Putamen (tissue), 1 donor: Measurements from ENCODE around the gene CCDC169.
A peak's percentile ranks its signal among the peaks of the same experiment; 100 is the strongest.
"Not testable (repeated sequence)": the region's sequence is repeated elsewhere in the genome, so short reads cannot be mapped to it uniquely, and the experiment has no call there.

Experiments
- DNase-seq: peaks from one replicate; pipeline ENCODE4 v3.0.0-alpha.2; 2016; ENCODE audit warnings: low spot score

The CCDC169 gene

DNA sequence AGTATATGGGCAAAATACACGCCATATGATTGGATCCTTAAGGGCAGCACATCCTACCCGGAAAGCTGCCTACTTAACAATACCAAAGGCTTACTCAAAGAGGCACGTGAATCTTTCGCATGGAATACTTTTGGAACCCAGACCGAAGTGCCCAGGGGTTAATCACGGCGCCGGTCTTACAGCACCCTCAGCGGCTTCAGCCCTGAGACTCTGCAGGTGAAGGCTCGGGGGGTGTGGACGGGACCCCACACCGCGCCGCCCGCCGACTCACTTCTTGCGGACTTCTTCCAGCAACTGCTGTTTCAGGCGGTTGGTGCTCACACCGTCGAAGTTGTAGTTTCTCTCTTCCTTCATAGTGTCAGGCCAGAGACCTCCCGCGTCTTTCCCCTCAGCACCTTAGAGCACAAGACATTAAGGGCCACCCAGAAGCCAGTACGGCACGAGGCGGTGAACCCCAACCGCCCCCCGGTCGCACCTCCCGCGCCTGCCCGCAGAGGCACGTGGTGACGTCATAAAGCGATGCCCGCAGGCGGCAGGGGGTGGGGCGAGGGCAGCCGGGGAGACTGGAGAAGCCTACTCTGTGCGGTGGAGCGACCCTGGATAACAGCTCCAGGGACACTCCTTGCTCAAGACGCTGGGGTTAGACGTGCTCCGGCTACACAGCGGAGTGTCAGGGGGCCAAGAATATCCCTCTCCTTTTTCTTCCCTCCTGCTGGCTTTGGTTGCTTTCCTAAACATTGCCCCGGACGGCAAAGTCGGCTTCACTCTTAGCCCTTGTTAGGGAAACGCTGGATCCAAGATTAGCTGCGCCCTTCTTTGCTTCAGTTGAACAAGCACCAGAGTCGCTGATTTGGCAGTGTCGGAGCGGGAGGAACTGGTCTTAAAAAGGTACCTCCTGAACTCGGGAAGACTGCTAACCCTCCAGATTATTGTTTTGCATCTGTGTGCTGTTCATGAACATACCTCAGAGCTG is at the start of gene CCDC169:
Gene CCDC169 (minus strand): TSS at position 449 of the 973 bp plus-strand sequence. CDS start 95 bp downstream, at position 354.
- peak; percentile 72 for DNase-seq

DNA sequence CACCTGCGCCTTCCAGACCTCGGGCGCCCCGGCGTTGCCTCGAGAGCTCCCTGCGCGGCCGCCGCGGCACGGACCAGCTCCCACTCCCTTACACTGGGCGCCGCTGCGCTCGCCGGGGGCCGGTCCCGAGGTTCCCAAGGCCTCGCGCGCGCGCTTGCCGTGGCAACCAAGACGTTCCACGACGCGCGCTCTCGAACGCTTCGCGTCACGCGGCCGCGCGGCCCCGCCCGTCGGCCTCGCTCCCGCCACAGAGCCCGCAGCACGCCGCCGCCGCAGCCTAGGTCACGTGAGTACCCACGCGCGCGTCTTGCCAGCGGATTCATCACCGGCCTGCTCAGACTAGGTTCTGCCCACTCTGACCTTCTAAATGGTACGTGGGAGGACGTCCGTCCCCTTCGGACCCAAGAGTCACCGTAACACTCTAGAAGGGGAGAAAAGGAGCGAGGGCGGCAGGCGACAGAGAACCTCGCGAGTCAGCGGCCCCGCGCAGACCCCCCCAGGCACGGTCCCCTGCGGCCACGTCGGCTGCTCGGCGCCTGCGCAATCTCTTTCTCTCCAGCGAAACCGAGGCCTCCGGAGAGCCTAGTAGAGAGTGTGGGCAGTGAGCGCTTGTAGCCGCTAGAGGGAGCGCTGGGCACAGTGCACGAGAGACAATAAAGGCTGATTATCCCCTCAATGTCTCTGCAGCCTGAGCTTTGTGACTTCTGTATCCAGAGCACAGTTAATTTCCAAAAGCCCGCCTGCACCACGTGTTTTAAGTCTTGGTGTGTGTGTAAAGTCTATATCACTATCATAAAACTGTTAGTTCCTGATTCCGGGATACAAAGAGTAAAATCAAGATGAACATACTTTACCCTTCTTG is 48.8 kb upstream of the CCDC169 start, which contains the start of gene SPART:
Gene SPART (minus strand): TSS at position 173 of the 862 bp plus-strand sequence. CDS start 10,564 bp downstream, outside the sequence.
- DNase-seq, result peak; percentile 97

- DNase-seq, result peak; percentile 83
These were observed 48.0 kb upstream of the CCDC169 start for GRCh38 chr13:36345438-36346221.

- DNase-seq, result no peak
These were observed 47.3 kb upstream of the CCDC169 start for GRCh38 chr13:36344886-36345437.

DNA sequence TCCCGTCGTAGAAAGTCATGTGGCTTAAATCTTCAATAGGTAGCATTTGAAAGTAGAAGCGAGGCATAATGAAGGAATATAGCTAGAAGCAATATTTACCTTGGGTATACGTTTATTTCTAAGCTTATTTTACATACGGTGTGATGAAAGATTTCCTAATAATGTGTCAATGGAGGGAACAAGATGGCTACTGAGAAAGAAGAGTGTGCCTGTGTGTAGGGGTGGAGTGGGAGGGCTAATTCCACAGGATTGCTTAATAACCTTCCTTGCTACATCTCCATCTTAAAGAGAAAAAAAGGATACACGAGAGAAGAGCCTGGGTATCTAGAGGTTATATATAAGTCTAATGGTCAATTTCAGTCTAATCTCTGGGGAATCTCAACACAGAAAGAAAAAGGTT is 46.6 kb upstream of the CCDC169 start:
- no peak for DNase-seq

GRCh38 chr13:36343766-36344165 is 46.2 kb upstream of the CCDC169 start:
- no peak for DNase-seq

GRCh38 chr13:36342715-36343114 is 45.1 kb upstream of the CCDC169 start:
- no peak for DNase-seq

- DNase-seq, result no peak
These were observed 44.1 kb upstream of the CCDC169 start for GRCh38 chr13:36341718-36342117.

GRCh38 chr13:36339600-36340155 is 42.1 kb upstream of the CCDC169 start:
- DNase-seq, result no peak

- DNase-seq, result no peak
These were observed 40.5 kb upstream of the CCDC169 start for GRCh38 chr13:36337938-36338641.

DNA sequence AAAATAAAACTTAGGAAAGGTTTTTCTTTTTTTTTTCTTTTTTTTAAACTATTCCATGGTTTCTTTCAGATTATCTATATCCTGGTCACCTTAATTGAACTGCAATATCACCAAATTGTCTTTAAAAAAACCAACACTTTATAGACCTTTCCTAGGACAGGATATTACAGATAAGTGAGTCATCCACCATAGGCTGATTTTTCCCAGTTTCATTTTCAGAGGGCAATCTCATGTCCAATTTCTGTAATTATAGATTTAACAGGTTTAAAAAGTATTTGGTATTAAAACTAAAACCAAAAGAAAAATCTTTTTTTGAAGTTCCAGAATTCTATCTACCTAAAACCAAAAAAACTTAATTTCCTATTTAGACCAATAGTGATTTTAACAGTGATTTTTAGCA is 35.4 kb upstream of the CCDC169 start:
- DNase-seq, result no peak

DNA sequence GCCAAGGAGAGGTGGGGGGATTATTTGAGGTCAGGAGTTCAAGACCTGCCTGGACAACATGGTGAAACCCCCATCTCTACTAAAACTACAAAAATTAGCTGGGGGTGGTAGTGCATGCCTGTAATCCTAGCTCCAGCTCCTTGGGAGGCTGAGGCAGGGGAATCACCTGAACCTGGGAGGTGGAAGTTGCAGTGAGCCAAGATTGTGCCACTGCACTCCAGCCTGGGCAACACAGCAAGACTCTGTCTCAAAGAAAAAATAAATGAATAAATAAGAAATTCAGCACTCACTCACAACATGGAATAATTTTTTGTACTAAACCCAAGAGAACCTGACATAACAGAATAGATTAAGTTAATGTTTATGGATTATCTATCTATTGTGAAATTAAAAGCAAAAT is 34.6 kb upstream of the CCDC169 start:
- DNase-seq, result not testable (repeated sequence)

- DNase-seq, result no peak
These were observed 33.7 kb upstream of the CCDC169 start for GRCh38 chr13:36331280-36331679.

DNA sequence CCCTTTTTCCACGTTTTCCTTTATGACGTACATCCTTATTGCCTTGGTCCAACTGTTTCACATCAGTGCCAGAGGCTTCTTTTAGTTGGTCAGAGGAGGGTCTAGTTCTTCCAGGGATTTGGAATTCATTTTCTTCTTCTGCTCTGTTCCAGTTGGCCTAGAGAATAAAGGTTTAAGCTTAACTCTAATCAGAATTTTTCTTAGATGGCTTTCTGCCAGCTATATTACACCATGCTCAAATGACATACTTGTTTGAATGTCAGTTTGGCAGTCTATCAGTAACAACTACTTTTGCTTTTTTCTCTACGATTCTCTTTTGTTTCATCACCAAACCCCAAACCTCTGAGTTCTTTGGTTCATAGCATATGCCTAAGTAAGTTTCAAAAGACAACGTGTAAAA is 31.7 kb upstream of the CCDC169 start:
- no peak for DNase-seq

DNA sequence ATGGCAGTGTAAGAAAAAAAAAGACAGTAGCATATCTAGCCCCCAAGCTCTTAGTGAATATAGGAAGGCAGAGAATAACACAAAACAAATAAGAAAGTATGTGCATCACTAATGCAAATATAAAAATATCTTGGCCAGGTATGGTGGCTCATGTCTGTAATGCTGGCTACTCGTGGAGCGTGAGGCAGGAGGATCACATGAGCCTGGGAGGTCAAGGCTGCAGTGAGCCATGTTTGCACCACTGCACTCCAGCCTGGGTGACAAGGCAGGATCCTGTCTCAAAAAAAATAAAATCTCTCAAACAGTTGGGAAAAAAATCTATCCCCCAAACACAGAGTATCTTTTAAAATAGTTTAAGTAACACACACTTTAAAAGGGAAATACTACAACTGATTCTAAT is 31.2 kb upstream of the CCDC169 start:
- no peak for DNase-seq

DNA sequence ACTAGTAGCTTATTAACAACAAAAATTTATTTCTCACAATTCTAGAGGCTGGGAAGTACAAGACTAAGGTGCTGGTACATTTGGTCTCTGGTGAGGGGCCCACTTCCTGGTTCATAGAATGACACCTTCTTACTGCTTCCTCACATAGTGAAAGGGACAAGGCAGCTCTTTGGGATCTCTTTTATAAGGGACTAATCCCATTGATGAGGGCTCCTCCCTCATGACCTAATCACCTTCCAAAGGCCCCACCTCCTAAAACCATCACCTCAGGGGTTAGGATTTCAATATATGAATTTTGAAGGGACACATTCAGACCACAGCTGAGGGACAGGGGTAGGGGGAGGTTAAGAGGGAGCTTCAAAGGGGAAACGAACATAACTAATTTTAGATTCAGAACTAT is 28.3 kb upstream of the CCDC169 start:
- no peak for DNase-seq

GRCh38 chr13:36324881-36325280 is 27.3 kb upstream of the CCDC169 start:
- not testable (repeated sequence) for DNase-seq

DNA sequence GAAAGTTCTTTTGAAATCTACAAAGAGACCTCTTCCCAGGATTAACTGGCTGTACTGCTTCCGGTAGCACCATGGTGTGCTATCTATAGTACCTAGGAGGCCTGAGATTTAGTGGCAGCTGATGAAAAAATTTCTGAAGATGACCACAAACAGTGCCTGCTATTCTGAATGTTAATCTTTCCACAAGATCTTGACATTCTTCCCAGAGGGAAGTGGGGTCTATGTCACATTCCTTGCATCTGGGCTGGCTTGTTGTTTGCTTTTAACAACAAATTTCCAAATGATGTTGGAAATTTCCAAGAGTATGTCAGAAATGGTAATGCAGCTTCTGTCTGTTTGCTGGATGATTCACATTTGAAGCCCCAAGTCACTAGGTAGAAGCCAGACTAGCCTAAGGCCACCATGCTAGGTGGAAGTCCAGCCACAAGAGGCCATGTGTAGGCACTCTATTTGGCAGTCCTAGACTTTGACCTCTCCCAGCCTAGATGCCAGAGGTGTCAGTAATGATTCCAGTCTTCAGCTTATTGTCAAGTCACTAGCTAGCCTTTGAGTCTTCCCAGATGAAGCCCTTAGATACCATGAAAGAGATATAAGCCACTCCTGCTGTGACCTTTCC is 26.4 kb upstream of the CCDC169 start:
- DNase-seq, result no peak

DNA sequence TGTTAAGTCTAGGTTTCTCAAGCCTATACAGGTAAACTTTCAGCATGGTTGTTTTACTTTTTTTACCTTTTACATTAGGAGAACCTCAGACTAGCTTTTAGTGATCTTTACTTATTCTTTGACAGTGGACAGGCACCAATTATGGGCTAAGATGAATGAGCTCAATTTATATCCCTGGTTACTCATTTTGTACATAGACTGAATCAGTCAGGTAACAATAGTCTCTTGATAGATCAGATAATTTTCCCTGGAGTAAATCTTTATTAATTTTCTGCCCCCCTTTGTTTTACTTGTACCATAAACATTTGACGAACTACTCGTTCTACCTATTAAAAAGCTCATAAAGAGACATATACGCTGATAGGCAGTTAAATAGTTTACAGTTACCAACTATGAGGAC is 25.8 kb upstream of the CCDC169 start:
- DNase-seq, result no peak

GRCh38 chr13:36319793-36320192 is 22.2 kb upstream of the CCDC169 start:
- not testable (repeated sequence) for DNase-seq
